NCI-H1092 (cell line): ENCODE results near the gene DCC.

Experiments
- DNase-seq: peaks from one replicate; lab custom pipeline; 2025; lab: John Stamatoyannopoulos, UW

Gene DCC

DNA sequence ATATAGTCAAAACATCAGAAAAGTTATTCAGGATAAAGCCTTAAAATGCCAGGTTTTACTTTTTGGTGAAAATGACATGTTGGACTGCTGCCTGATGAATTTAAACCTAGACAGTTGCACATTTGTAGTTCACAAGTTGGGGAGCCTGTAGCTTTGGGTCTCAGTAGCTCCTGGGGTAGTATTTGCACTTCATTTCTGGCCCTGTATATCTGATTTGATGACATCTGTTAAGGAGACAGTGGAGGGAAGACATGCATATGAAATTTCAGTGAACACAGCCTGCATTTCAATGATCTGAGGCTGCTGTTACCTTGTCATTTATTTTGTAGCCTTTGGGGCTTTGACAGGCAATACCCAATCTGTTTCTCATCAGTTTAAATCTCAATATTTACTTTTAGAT, 156.4 kb downstream of the DCC start:
- DNase-seq: no peak

DNA sequence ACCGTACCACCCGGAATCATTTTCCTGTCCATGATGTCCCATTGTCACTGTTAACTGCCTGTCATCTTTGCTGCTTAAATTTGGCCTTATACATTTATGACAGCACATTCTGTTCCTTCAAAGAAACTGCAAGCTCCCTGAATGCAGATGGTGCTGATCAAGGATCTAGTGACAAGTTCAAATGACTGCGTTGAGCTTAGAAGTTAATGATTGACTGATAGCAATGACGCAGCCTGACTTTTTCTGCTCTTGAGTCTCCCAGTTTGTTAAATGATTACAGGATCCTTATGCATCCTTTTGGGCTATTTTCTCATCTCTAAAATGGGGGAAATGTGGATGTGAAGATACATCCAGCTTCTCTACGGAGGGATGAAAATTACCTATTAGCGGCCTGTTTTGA, 159.0 kb downstream of the DCC start:
- no peak for DNase-seq

DNA sequence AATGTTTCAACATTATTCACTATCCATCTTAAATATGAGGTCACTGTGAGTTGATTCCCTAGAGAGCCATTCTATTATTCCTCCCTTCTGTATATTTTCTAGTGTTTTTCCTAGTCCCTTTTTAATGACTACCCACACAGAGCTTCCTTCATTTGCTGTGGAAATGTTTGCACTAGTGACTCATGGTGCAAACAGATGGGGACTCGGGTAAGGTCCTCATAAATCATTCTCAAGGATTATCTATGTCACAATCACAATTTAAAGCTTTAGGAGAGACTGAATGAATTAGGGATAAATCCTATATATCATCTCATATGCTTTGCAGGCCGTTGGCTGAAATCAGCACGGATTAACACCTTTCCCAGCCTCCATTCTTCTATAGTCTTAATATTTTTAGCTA, 159.6 kb downstream of the DCC start:
- DNase-seq: peak; percentile 35

DNA sequence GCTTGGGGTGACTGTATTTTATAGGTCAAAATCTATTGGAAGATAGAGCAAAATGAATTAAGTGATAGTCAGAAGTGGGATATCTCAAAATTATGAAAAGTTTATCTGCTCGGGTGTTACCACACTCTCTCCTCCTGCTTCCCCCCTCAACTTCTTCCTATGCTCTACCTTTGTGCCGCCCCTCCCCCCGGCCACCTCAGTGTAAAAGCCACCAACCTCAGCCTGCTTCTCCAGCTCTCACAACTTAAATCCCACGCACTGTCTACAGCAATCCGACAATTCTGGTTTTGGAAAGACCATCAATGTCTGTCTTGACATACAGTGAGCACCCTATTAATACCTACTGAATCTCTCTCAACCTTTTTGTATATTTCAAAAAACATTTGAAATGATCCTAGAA, 164.6 kb downstream of the DCC start:
- DNase-seq: no peak

DNA sequence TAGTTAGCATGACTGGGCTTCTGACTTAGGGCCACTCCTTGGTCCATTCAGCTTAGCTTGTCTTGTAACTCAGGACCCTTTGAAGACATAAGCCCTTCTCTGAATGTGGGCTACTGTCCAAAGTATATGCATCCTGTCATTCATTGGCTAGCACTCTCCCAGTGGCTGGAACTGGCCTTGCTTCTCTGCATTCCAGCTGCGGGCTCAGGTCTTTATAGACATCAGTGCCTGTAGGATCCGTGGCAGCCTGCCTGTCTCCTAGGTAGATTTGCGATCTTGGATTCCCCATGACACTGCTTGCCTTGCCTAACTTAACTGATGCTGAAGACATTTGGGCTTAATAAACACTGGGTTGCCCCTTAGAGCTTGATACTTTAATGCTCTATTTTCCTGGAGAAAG, 170.1 kb downstream of the DCC start:
- no peak for DNase-seq

DNA sequence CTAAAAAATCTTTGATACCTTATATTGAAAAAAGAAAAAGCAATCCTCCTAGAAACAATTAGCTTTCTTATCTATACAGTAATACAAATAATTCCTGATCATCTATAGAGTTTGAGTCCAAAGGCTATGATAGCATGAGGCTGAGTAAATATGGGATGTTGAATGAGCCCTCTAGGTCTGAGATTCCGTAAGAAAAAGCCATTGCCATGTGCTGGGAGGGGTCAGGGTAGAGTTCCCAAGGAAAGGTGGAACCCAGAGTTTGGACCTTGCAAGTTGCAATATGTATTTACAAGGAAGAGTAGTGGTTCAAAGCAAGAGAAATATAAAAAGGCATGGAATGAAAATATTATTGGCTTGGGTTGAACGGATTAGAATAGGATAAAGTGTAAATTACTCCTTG, 178.1 kb downstream of the DCC start:
- no peak for DNase-seq

DNA sequence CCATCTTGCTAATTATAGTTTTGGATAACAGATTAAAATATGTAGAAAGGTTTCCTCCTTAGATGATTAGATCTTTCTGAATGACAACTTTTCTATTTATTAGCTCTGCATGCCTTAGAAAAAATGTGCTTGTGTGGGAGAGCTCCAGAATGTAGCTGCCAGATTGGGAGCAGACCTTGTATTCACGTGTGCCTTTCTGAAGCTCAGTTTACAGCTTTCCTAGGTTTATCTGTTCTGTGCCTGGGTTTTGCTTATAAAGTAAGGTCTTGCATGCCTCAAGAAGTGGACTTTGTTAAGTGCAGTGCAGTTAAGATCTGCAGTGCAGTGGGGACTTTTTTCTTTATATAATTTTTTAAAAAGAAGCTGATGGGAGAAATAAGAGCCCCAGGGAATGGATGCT, 179.0 kb downstream of the DCC start:
- DNase-seq: no peak

DNA sequence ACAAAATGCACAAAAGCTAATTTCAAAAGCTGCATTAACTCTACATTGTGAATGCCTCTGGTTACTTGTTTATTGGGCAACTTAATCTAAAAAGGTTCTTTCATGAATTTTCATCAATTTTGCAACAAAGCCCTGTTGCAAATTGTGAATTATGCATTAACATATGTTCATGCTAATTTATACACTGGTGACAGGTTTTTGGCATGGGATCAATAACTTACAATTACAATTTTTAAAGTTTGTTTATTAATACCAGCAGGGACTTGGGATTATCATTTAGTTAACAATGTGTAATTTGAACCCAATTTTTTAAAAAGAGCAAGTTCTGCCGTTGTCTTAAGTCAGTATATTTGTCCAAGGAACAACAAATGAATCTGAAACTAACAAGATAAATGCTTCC, 183.6 kb downstream of the DCC start:
- no peak for DNase-seq

DNA sequence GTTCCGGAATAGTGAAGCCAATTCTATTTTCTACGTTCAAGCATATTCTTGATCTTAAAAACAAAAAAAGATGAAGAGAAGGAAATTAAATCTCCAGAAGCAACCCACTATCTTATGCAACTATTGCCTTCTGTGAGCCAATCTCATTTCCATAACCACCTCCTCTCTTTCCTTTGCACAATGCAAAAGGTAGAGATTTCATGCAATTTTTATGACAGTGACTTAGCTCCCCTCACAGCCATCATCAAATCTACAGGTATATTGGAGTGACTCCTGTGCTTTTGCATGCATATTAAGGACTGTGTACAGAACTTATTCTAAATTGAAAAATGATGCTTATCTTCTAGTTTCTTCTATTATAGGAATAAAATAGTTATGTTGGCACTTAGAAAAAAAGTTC, 191.8 kb downstream of the DCC start:
- no peak for DNase-seq

DNA sequence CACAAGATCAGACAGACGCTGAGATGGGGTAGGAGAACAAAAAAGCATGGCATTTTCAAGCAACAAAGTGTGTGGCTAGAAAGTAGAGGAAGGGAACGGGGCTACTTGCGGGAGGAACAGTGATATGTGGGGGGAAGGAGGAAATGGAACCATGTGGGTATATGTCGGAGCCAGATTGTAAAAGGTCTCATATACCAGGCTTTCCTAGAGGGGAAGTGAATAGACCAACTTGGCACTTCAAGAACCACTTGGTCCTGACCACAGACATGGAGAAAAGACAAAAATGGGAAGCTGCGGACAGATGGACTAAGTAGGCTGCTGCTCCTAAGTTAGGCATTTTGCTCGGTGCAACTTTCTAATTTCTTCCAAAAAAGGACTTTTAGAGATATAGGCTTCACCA, 196.0 kb downstream of the DCC start:
- DNase-seq: no peak

DNA sequence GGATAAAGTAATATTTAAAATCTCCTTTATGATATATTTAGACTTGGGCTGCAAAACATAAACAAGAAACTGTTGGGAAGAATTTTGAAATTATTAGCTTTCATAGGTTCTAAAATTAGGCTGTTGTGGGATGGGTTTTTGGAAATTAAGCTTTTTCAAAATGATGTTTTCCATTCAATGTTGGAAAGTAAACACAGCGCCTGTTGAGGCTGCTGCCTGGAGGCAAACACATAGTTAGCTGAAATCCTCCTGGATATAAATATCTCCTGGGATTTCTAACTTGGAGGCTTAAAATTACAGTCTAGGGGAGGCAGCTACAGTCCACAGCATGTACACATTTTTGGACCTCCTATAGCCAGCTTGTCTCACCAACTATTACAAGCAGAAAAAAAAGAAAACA, 197.3 kb downstream of the DCC start:
- DNase-seq: no peak

DNA sequence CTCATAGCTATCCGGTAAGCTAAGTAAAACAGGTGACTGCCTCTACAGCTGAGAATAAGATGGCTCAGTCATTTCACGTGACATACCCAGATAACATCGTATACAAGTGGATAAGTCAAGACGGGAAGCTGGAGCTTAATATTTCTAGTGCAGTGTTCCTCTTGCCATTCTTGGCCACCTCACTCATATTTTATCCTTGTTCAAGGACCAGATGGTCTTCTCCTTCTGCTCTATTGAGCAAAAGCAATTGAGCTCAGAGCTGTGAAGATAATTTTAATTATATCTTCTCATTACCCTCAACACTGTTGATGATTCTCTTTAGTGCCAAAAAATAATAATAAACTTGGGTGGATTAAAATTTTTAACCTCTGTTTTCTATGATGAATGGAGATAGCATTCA, 201.1 kb downstream of the DCC start:
- DNase-seq: no peak

DNA sequence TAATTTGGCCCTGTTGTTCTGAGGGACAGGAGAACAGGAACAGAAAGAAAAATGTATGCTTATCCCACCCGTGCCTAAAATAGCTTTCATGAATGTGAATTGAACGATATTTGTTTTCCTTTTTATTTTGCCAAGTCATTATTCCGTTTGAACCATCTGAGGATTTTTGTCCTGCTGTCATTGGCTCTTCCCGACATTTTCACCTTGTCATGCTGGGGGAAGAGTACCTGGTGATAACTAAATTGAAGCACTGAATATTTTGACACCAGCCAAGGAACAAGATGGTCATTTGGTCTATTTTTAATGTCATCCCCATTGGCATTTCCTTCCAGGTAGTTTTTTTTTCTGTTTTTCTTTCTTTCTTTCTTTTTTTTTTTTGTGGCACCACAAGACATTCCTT, 204.1 kb downstream of the DCC start:
- no peak for DNase-seq

DNA sequence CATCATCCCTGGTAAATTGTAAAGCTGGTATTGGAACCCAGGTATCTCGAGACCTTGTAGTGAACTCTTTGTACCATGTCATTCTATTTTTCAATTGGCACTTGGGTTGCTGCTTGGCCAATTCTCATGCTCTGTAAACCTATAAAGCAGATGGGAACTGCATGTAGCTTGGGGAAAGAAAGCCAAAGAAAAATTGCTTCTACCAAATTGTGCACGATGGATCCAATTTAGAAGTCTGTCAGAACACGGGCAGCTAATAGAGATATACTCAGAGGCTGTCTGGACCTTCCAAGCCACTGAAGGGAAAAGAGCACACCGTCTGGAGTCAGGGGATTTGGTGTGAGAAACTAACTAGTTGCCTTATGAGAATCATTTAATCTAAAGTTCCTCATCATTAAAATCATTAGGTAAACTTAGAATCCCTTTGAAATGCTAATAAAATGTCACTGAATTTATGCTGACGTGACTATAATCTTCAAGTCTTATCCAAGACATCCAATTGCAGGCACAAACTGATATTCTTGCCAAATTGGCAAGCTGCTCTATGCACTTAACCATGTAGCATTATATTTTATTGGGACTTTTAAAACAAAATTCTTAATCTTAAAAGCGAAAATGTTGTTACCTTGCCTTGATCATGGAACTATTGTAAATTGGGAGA, 206.8 kb downstream of the DCC start:
- DNase-seq: no peak

DNA sequence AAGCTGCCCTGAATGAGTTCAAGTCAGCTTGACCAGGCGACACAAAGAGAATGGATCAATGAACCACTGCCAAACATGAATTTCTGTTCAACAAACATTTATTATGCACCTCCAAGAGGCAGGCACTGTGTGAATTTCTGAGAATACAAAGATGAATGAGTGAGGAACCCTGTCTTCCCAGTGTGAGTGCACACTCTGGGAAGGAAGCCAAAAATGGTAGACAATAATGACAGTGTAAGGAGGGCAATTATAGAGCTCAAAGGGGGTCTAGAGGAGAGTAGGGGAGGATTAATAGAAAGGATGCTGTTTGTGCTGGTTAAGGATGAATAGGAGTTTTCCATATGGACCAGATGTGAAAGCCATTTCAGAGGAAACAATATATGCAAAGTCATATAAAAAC, 213.4 kb downstream of the DCC start:
- peak; percentile 49 for DNase-seq

DNA sequence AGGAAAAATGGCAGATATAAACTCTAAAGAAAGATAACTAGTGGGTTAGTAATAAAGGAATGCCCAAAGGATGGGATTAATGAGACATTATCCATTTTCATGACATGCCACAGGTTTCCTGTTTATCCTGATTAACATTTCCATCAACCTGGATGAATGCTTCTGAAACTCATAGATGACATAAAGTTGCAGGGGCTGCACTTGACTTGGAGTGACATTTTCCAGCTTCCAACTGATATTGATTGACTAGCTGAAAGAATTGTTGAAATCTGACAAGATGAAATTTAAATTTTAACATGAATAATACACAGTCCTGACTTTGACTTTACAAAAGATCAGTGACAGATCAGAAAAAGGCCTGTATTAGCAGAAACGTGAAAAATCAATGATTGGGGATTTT, 214.2 kb downstream of the DCC start:
- no peak for DNase-seq

DNA sequence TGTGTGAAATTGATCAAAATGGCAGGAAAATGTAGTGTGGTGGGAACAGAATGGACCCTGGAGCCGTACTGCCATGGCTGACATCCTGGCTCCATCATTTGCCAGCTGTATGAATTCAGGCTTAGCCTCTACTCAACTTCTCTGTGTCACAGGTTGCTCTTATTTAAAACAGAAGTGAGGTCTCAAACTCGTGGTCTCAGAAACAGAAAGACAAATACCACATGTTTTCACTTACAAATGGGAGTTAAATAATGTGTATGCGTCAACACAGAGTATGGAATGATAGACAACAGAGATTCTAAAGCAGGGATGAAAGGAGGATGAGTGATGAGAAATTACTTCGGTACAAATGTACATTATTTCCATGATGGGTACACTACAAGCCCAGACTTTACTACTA, 227.4 kb downstream of the DCC start:
- no peak for DNase-seq

DNA sequence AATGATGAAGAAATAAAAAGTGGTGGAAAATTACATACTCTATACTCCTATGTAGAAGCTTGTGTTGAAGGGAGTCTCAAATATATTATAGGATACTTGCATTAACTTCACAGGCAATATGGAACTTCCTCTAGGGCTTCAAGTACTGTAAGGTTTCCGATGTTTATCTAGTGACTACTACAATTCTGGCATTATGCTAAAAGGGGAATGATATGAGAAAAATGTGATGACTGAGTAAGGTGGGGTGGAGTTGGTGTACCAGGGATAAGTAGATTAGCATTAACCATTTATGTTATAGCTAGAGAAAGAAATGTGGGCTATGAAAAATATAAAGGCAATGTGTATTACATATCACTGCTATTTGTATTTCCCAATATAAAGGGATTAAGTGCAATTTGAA, 229.5 kb downstream of the DCC start:
- DNase-seq: no peak

DNA sequence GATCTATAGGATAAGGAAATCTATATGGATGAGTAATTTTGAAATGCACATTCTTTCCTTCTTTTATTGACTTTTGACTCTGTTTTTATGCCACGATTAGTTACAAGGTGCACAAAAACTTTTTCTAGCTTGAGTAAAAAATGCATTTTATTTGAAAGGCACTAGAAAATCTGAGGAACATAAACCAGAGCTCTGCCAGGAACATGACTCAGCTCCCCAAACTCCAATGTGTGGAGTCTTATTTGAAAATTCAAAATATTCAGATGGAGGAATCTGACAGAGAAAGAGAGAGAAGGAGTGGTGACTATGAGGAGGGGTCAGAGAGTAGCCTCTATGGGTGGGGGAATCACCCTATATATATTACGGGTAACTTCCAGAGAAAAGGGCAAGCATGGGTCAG, 231.0 kb downstream of the DCC start:
- DNase-seq: no peak

DNA sequence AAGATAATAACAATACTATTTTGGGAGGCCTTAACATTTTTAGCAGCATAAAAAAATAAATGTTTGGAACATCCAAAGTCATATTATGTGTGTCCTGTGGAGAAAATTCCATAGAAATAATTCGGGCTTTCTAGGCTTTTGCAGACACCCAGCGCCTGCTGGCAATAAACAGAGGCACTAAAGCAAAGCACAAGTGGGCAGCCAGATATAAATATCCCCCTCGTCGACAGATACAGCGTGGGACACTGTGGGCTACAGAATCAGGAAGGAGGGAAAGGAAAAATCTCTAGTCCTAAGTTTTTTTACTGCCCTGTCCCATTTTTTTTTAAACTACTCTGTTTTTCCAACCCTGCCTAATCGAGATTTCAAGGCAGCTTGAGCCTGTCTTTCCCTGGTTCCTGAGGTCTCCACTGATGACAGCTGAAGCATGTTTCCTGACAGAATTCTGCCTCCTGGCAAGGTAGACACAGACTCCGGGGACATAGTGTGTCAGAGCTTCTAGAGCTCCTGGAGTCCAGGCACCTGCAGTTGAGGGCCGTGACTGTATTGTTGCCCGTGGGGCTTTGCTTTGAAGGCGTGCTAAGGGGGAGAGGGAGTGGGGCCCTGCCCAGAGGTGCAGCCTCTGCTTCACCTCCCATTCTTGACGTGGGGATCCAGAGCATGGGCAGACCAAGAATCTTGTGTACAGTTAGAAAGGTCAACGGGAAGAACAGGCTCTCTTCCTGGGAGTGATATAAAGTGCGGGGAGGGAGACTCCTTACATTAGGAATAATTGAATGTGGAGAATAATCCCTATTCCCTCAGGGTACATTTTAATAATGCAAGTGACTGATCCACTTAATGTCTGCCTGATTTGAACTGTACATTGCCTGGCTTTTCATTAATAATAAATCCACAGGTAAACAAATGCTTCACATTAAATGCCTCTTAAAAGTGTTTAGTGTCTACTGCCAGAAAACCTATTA, 232.3 kb downstream of the DCC start:
- DNase-seq: no peak

DNA sequence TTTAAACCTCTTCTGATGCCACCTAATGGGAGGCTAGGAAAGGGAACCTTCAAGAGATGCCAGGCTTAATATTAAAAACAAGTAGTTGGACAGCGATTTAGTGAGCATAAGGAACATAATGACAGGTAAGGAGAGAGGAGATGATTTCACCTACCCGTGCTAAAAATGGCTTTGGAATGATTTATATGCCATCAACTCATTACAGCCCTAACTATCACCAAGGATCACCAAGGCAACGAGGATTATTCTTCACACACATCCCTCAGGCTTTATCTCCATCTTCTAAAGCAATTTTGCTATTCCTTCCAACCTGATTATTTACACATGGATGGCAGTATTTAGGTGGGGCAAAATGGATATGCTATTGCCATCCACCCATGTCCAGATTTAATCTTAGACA, 237.8 kb downstream of the DCC start:
- DNase-seq: no peak

DNA sequence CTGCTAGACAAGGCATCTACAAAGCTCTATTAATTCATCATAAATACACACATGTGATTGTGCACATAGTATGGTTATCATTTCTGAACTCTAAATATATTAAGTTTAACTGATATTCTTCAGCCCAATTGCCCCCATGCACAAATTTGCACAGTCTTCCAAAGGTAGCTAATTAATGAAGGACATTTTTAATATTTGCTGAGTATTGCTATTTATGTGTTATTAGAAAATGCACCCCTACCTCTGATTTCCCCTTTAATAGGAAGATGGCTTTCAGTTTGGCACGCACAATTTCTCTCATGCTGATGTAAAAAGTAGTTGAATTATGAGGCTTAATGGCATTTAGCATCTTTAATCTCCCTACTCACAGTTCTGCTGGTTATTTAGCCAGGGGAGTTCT, 242.1 kb downstream of the DCC start:
- DNase-seq: no peak

DNA sequence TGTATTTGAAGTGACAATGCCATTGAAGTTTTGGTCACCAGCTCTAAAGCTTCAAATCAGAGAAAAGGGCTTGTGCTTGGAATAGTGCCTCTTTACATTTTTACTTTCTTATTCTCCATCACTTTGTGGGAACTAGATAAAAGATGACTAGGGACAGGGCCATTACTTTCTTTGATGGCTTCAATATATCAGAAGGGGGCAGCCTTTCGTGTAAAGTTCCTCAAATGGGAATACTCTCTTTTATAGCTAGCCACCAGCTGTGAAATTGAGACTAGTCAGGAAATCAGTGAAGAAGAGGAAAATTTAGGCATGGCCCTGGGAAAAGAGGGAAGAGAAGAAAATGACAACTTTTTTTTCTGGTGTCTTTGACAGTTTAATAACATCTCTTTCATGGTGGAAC, 242.5 kb downstream of the DCC start:
- no peak for DNase-seq

DNA sequence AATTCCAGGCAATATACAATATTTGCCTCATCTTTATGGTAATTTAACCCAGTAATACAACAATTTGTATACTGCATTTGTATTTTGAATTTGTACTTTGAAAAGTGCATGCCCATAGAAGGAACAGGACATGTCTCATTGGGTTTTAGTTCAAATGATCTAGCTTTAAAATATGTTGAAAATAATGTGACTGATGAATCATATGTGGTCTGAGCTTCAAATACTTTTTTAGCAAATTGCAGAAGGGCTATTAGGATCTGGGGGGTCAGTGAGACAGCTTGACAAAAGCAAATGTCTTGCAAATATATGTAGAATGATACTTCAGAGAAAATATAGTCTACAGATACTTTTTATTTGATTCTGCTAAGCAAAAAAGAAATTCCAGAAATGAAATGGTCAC, 248.9 kb downstream of the DCC start:
- no peak for DNase-seq
